Naive thymus-derived CD8-positive, alpha-beta T cell (primary cell): ENCODE measurements around the gene ACTA1. TPM values are rescaled to one million over a fixed set of nuclear protein-coding genes. Genes with fewer than 3 reads are reported as not detected.
A peak's percentile ranks its signal among the peaks of the same experiment; 100 is the strongest.
"Not testable (repeated sequence)": the region's sequence is repeated elsewhere in the genome, so short reads cannot be mapped to it uniquely, and the experiment has no call there.

Experiments
- ATAC-seq, 2 donors: fragments of 150-1000 bp; cut with Tn5 transposase in 1 of 2; sonication (Bioruptor Pico), chemical (Tn5 transposase) in 1 of 2; 1 replicate in 1 of 2; 2 replicates in 1 of 2; pipeline ENCODE4 v1.10.0; 2021; ENCODE audit warnings: mild to moderate bottlenecking in 2 of 2, moderate library complexity in 2 of 2
- POLR2A ChIA-PET: fragments of 350-600 bp; sonication (Branson Sonifier 250); formaldehyde crosslinking; loops from one replicate; lab custom pipeline; 2021; ENCODE audit warnings: antibody characterized with exemption; lab: Charles Lee
- DNase-seq, 10 donors: peaks; one replicate each; pipeline versions ENCODE4 v3.0.0 to v3.0.0-alpha.2; 2020 to 2022
- H3K27ac Mint-ChIP-seq, 10 donors: one replicate each; pipeline ENCODE4 v1.8.0; 2020 to 2022; ENCODE audit warnings: mild to moderate bottlenecking in 10 of 10, mixed read lengths in 10 of 10, moderate library complexity in 4 of 10, inconsistent platforms in 1 of 10
- H3K27me3 Mint-ChIP-seq, 5 donors: one replicate each; pipeline ENCODE4 v1.8.0; 2021 to 2022; ENCODE audit warnings: mixed read lengths in 5 of 5
- H3K36me3 Mint-ChIP-seq, 3 donors: one replicate each; pipeline ENCODE4 v1.8.0; 2020 to 2022; ENCODE audit warnings: mixed read lengths in 3 of 3, mild to moderate bottlenecking in 2 of 3, inconsistent platforms in 1 of 3
- H3K4me1 Mint-ChIP-seq, 4 donors: one replicate each; pipeline ENCODE4 v1.8.0; 2021 to 2022; ENCODE audit warnings: mixed read lengths in 4 of 4
- H3K4me3 Mint-ChIP-seq, 10 donors: one replicate each; pipeline ENCODE4 v1.8.0; 2020 to 2022; ENCODE audit warnings: mild to moderate bottlenecking in 10 of 10, mixed read lengths in 10 of 10, moderate library complexity in 6 of 10, inconsistent platforms in 1 of 10
- H3K9me3 Mint-ChIP-seq, 9 donors: one replicate each; pipeline ENCODE4 v1.8.0; 2020 to 2022; ENCODE audit warnings: mixed read lengths in 9 of 9, mild to moderate bottlenecking in 3 of 9, inconsistent platforms in 1 of 9, moderate library complexity in 1 of 9
- polyA plus RNA-seq, 3 donors: library from polyadenylated mRNA; unstranded; fragments of 300-500 nt; fragmentation: Illumina TruSeq; gene quantifications; one replicate each; pipeline ENCODE4 v1.2.3, GENCODE V29; 2021
- total RNA-seq, 8 experiments: library from RNA in 2 of 8; stranded (reverse) in 2 of 8; gene quantifications; one replicate each; pipeline ENCODE4 v1.2.3 and lab custom pipeline; 2021 to 2026

Gene ACTA1
- total and polyA plus RNA-seq, 5 experiments from 2014 or later = 0.34 to 0.36 TPM; not detected in 3

DNA sequence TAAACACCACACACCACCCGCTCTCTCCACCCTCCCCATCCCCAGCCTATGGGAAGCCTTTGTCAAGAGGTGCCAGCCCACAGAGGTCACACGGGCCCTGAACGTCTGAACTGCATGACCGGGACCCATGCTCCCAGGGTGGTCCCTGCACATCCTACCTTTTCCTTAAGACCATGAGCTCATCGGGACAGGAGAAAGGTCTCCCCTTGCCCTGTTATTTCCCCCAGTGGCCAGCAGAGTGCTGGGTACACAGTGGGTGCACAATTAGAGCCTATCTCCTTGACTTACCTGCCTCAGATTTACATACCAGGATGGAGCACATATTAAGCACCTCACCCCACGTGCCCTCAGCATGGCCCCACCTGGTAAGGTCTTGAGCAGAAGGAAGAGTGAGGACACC, 30.9 kb downstream of the ACTA1 start:
- no peak overlapping the region for H3K4me3 Mint-ChIP-seq
- POLR2A ChIA-PET = no interaction called here

DNA sequence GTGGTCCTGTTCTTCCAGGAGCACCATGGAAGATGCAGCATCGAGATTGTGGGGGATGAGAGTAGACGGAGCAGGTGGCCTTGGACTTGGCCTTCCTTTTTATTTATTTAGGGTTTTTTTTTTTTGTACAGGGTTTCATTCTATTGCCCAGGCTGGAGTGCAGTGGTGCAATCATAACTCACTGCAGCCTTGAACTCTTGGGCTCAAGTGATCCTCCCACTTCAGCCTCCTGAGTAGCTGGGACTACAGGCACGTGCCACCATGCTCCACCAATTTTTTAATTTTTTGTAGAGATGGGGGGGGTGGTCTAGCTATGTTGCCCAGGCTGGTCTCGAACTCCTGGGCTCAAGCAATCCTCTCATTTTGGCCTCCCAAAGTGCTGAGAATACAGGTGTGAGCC, 31.6 kb downstream of the ACTA1 start:
- H3K9me3 Mint-ChIP-seq, H3K36me3 Mint-ChIP-seq, H3K4me3 Mint-ChIP-seq, POLR2A ChIA-PET, DNase-seq, H3K4me1 Mint-ChIP-seq, ATAC-seq: not testable (repeated sequence)
- peaks cover 26 to 75% (median 36%) of the 10 kb centered on the region in 5 donors for H3K27me3 Mint-ChIP-seq
- H3K27ac Mint-ChIP-seq = peak overlapping the region in 1 of 10 donors; percentile 54

More for the DNA sequence above, 30.9 kb downstream of the ACTA1 start:
- ATAC-seq (no peak), DNase-seq (no peak)
- H3K4me1 Mint-ChIP-seq = peaks cover 5 to 12% (median 10%) of the 10 kb centered on the region in 4 donors
- H3K27ac Mint-ChIP-seq = no peak overlapping the region
- H3K36me3 Mint-ChIP-seq = no peaks in the 10 kb centered on the region
- H3K9me3 Mint-ChIP-seq = no peaks in the 10 kb centered on the region
- H3K27me3 Mint-ChIP-seq = peaks cover 27 to 82% (median 38%) of the 10 kb centered on the region in 5 donors

DNA sequence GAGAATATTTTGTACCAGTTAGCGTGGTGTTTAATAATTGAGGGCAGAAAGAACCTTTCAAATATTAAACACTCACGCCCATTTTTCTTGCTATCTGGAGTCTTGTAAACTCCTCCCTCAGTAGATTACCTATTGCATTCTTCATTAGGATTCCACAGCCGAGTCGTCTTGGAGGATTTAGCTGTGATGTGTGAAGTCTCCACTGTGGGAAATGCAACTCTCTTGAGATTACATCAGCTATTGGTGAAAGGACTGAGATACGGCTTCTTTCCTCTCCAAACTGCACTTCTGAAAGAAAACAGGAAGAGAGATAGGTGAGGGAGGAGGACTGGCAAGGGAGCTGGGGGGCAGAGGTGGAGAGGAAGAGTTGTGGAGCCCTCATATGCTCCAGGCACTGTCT, 36.1 kb downstream of the ACTA1 start:
- no peak overlapping the region for H3K27ac Mint-ChIP-seq
- H3K4me3 Mint-ChIP-seq = no peak overlapping the region
- DNase-seq (no peak), ATAC-seq (no peak)
- peaks cover 15 to 55% (median 34%) of the 10 kb centered on the region in 5 donors for H3K27me3 Mint-ChIP-seq
- peaks cover 0 to 3% (median 2%) of the 10 kb centered on the region in 3 donors for H3K36me3 Mint-ChIP-seq
- no peaks in the 10 kb centered on the region for H3K9me3 Mint-ChIP-seq
- H3K4me1 Mint-ChIP-seq = peaks cover 0 to 2% (median 0%) of the 10 kb centered on the region in 4 donors
- POLR2A ChIA-PET = no interaction called here

GRCh38 chr1:229396585-229397206, 37.2 kb downstream of the ACTA1 start:
- peaks cover 0 to 3% (median 2%) of the 10 kb centered on the region in 3 donors for H3K36me3 Mint-ChIP-seq
- H3K4me3 Mint-ChIP-seq = no peak overlapping the region
- no peak for ATAC-seq
- POLR2A ChIA-PET = no interaction called here
- no peaks in the 10 kb centered on the region for H3K9me3 Mint-ChIP-seq
- H3K27ac Mint-ChIP-seq = peak overlapping the region in 1 of 10 donors; percentile 12
- peaks cover 13 to 55% (median 34%) of the 10 kb centered on the region in 5 donors for H3K27me3 Mint-ChIP-seq
- DNase-seq = no peak
- H3K4me1 Mint-ChIP-seq = no peaks in the 10 kb centered on the region

GRCh38 chr1:229394517-229394916, 39.4 kb downstream of the ACTA1 start:
- H3K27ac Mint-ChIP-seq, H3K4me1 Mint-ChIP-seq, DNase-seq, H3K9me3 Mint-ChIP-seq, H3K36me3 Mint-ChIP-seq, POLR2A ChIA-PET, H3K4me3 Mint-ChIP-seq, ATAC-seq: not testable (repeated sequence)
- H3K27me3 Mint-ChIP-seq = peaks cover 10 to 56% (median 28%) of the 10 kb centered on the region in 5 donors

DNA sequence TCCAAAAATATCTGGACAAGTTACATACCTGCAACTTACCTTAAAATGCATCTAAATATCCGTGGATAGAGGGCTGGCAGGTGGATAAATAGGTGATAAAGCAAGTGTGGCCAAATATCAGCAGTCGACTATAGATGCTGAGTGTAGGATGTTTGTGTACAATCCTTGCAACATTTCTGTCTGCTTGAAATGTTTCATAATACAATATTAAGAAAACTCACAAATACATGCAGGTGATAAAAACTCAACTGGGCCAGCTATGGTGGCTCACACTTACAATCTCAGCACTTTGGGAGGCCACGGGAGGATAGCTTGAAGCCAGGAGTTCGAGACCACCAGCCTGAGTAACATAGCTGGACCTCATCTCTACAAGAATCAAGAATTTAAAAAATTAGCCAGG, 41.0 kb downstream of the ACTA1 start:
- DNase-seq = no peak
- H3K4me3 Mint-ChIP-seq = no peak overlapping the region
- H3K27ac Mint-ChIP-seq = no peak overlapping the region
- POLR2A ChIA-PET = no interaction called here
- H3K36me3 Mint-ChIP-seq = peaks cover 0 to 3% (median 2%) of the 10 kb centered on the region in 3 donors
- no peaks in the 10 kb centered on the region for H3K4me1 Mint-ChIP-seq
- peaks cover 10 to 45% (median 30%) of the 10 kb centered on the region in 5 donors for H3K27me3 Mint-ChIP-seq
- ATAC-seq = no peak
- peaks cover 0 to 4% (median 0%) of the 10 kb centered on the region in 9 donors for H3K9me3 Mint-ChIP-seq

DNA sequence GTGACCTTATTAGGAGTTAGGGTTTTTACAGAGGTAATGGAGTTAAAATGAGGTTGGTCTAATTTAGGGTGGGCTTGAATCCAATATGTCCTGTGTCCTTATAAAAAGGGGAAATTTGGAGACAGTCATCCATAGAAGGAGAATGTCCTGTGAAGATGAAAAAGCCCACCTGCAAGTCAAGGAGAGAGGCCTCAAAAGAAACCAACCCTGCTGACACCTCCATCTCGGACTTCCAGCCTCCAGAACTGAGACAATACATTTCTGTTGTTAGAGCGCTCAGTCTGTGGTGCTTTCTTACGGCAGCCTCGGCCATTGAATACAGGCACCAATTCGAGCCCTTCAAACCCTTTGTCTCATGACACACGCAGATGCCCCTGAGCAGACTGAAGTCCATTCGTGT, 43.8 kb downstream of the ACTA1 start:
- H3K4me1 Mint-ChIP-seq = no peaks in the 10 kb centered on the region
- H3K9me3 Mint-ChIP-seq = peaks cover 0 to 4% (median 0%) of the 10 kb centered on the region in 9 donors
- peaks cover 0 to 3% (median 2%) of the 10 kb centered on the region in 3 donors for H3K36me3 Mint-ChIP-seq
- H3K4me3 Mint-ChIP-seq = no peak overlapping the region
- no peak for DNase-seq
- H3K27ac Mint-ChIP-seq = no peak overlapping the region
- no peak for ATAC-seq
- peaks cover 8 to 45% (median 25%) of the 10 kb centered on the region in 5 donors for H3K27me3 Mint-ChIP-seq
- POLR2A ChIA-PET = no interaction called here

DNA sequence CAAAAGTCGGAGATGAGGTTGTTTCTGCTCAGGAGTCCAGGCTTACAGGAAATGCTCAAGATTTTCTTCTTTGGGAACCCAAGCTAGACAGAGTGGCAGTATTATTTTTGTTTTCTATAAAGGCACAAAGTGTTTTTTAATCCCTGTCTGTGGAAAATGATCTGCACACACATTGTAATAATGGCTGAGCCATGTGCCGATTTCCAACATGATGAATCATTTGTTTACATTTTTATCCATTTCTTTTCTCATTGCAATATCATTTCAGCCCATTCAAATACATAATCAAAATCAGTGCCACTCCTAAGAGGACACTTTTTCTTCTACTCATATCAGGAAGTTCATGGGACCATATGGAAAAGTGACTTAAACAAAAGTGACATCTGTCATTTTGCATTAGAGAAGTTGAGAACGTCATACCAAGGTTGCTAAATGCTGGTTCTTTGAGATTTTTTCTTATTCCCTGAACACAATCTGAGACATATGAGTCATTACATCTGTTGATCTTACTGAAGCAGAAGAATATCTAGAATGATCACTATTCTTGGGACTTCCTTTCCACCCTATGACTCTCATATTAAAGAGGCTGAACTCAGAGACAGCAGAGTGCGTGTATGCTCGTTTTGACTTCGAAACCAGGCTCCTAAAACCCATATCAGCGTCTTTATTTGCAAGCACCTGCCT, 44.9 kb downstream of the ACTA1 start:
- peaks cover 3 to 34% (median 19%) of the 10 kb centered on the region in 5 donors for H3K27me3 Mint-ChIP-seq
- no peaks in the 10 kb centered on the region for H3K4me1 Mint-ChIP-seq
- peaks cover 0 to 4% (median 0%) of the 10 kb centered on the region in 9 donors for H3K9me3 Mint-ChIP-seq
- DNase-seq = no peak
- H3K27ac Mint-ChIP-seq = no peak overlapping the region
- no peaks in the 10 kb centered on the region for H3K36me3 Mint-ChIP-seq
- H3K4me3 Mint-ChIP-seq = no peak overlapping the region
- no peak for ATAC-seq
- POLR2A ChIA-PET = no interaction called here

GRCh38 chr1:229385853-229386456, 47.9 kb downstream of the ACTA1 start:
- no peaks in the 10 kb centered on the region for H3K36me3 Mint-ChIP-seq
- H3K9me3 Mint-ChIP-seq = peaks cover 0 to 4% (median 0%) of the 10 kb centered on the region in 9 donors
- no peak for DNase-seq
- POLR2A ChIA-PET = no interaction called here
- no peaks in the 10 kb centered on the region for H3K4me1 Mint-ChIP-seq
- peaks cover 0 to 13% (median 7%) of the 10 kb centered on the region in 5 donors for H3K27me3 Mint-ChIP-seq
- H3K4me3 Mint-ChIP-seq = no peak overlapping the region
- H3K27ac Mint-ChIP-seq = no peak overlapping the region
- ATAC-seq = no peak

- Mint-ChIP-seq H3K36me3 (no peaks in the 10 kb centered on the region), H3K27ac (no peak overlapping the region), H3K4me3 (no peak overlapping the region), H3K9me3 (peaks cover 0 to 4% (median 0%) of the 10 kb centered on the region in 9 donors), H3K27me3 (peaks cover 0 to 11% (median 3%) of the 10 kb centered on the region in 5 donors), H3K4me1 (no peaks in the 10 kb centered on the region)
- ATAC-seq (no peak), DNase-seq (no peak)
- POLR2A ChIA-PET = no interaction called here
These were observed 49.1 kb downstream of the ACTA1 start for GRCh38 chr1:229384822-229385221.

DNA sequence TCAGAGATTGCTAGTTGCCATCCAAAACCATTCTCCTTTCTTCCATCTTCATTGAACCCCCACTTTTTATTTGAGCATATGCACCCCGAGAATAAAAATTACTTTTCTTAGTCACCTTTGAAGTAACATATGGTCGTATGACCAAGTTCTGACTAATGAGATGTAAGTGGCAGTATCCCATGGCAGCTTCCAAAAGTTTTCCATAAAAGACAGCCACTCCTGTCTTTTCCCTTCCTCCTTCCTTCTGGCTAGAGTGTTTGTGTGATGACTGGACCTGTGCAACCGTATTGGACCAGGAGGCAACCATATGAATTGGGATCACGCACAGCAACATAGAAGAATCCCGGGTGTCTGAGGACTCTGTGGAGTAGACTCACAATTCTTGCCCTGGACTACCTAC, 49.9 kb downstream of the ACTA1 start:
- POLR2A ChIA-PET = no interaction called here
- Mint-ChIP-seq H3K9me3 (no peaks in the 10 kb centered on the region), H3K27me3 (peaks cover 0 to 11% (median 3%) of the 10 kb centered on the region in 5 donors), H3K4me3 (no peak overlapping the region), H3K36me3 (no peaks in the 10 kb centered on the region), H3K27ac (no peak overlapping the region), H3K4me1 (no peaks in the 10 kb centered on the region)
- ATAC-seq = no peak
- DNase-seq = no peak

DNA sequence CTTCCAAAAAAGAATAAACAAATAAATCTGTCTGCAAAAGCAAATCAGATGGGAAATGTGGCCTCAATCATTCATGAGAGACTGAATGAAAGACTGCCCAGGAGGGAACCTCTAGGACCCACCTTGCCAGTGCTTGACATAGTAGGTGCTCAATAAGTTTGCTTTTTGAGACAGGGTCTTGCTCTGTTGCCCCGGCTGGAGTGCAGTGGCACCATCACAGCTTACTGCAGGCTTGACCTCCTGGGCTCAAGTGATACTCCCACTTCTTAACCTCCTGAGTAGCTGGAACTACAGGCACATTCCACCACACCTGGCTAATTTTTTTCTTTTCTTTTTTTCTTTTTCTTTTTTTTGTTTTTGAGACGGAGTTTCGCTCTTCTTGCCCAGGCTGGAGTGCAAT, 50.7 kb downstream of the ACTA1 start:
- H3K4me1 Mint-ChIP-seq = no peaks in the 10 kb centered on the region
- POLR2A ChIA-PET = no interaction called here
- no peak overlapping the region for H3K27ac Mint-ChIP-seq

More for the DNA sequence above, 50.7 kb downstream of the ACTA1 start:
- H3K9me3 Mint-ChIP-seq = no peaks in the 10 kb centered on the region
- DNase-seq (no peak), ATAC-seq (no peak)
- H3K4me3 Mint-ChIP-seq = no peak overlapping the region
- H3K27me3 Mint-ChIP-seq = peaks cover 0 to 13% (median 3%) of the 10 kb centered on the region in 5 donors
- H3K36me3 Mint-ChIP-seq = no peaks in the 10 kb centered on the region
